HepG2 (cell line): Measurements from ENCODE around the gene COA5. TPM values are rescaled to one million over a fixed set of nuclear protein-coding genes. Genes with fewer than 3 reads are reported as not detected.

Source experiments
- ATAC-seq: fragments of 200-7000 bp; cut with Tn5 transposase; 3 replicates; pipeline ENCODE4 v1.9.1; 2020; ENCODE audit warnings: mild to moderate bottlenecking, moderate library complexity
- BruUV-seq: library from RNA; stranded (reverse); fragments of 400-500 nt; replicated peaks from 2 replicates; lab custom pipeline; 2021; lab: Mats Ljungman, UMichigan
- CTCF ChIA-PET: fragments of 300-600 bp; formaldehyde crosslinking; extraction: SDS; loops from one replicate; lab custom pipeline; 2021; ENCODE audit warnings: low total read pairs, inconsistent platforms, low intra/inter-chr PET ratio; lab: Yijun Ruan, JAX
- POLR2A ChIA-PET: fragments of 350-600 bp; sonication (Branson Sonifier 250); formaldehyde crosslinking; loops from one replicate; lab custom pipeline; 2020; ENCODE audit warnings: antibody characterized with exemption, inconsistent platforms; lab: Yijun Ruan, JAX
- DNase-seq: peaks from one replicate; pipeline ENCODE4 v3.0.0-alpha.2; 2015; ENCODE audit warnings: low spot score
- FAIRE-seq: peaks from 3 replicates; lab custom pipeline; 2011; peaks lifted over from hg19 to GRCh38; lab: Jason Lieb, UNC
- H2AFZ ChIP-seq: one replicate; pipeline ENCODE4 v1.6.1; 2011; ENCODE audit warnings: low read length, inconsistent platforms
- H3K27ac ChIP-seq: fragments of 300-600 bp; 3 replicates; pipeline ENCODE4 v1.8.0; 2011; ENCODE audit warnings: mixed run types, mild to moderate bottlenecking, mixed read lengths, low read length, inconsistent platforms; ENCODE audit not compliant: insufficient read depth; ENCODE audit errors: extremely low read length
- H3K27me3 ChIP-seq, 2 experiments: fragments of 200-600 bp in 1 of 2; 2 replicates in 1 of 2; 3 replicates in 1 of 2; pipeline versions ENCODE4 v1.6.0 to v1.8.0; 2011; ENCODE audit warnings: low read length in 2 of 2, mild to moderate bottlenecking in 2 of 2, moderate library complexity in 2 of 2, inconsistent platforms in 1 of 2; ENCODE audit not compliant: insufficient read depth in 2 of 2, control insufficient read depth in 1 of 2
- H3K36me3 ChIP-seq, 2 experiments: fragments of 200-600 bp in 1 of 2; replicated peaks in 1 of 2; 2 replicates in 1 of 2; 3 replicates in 1 of 2; pipeline versions ENCODE4 v1.5.1 to v1.8.0; 2011; ENCODE audit warnings: low read length in 2 of 2, inconsistent platforms in 1 of 2; ENCODE audit not compliant: insufficient read depth in 2 of 2, control insufficient read depth in 1 of 2
- H3K4me1 ChIP-seq: 2 replicates; pipeline ENCODE4 v1.5.1; 2012; ENCODE audit warnings: low read length, inconsistent platforms; ENCODE audit not compliant: insufficient read depth
- H3K4me2 ChIP-seq: 2 replicates; pipeline ENCODE4 v1.6.0; 2011; ENCODE audit warnings: low read depth, low read length, inconsistent platforms
- H3K4me3 ChIP-seq, 3 experiments: fragments of 200-600 bp in 1 of 3; sonication (generic), shearing (Covaris generic) in 1 of 3; replicated peaks in 1 of 3; 2 replicates each; pipeline ENCODE4 v1.5.1; 2011 to 2016; ENCODE audit warnings: low read length in 3 of 3, inconsistent platforms in 2 of 3, low read depth in 2 of 3, mild to moderate bottlenecking in 2 of 3, control low read depth in 1 of 3, mixed read lengths in 1 of 3; ENCODE audit not compliant: insufficient read depth in 1 of 3
- H3K79me2 ChIP-seq: one replicate; pipeline ENCODE4 v1.6.1; 2011; ENCODE audit warnings: low read length, inconsistent platforms; ENCODE audit not compliant: insufficient read depth
- H3K9ac ChIP-seq: 2 replicates; pipeline ENCODE4 v1.6.0; 2011; ENCODE audit warnings: mild to moderate bottlenecking, low read depth, low read length, inconsistent platforms; ENCODE audit not compliant: insufficient read depth
- H3K9me3 ChIP-seq: 2 replicates; pipeline ENCODE4 v1.5.1; 2012; ENCODE audit warnings: mild to moderate bottlenecking, low read length
- H4K20me1 ChIP-seq: 2 replicates; pipeline ENCODE4 v1.6.0; 2011; ENCODE audit warnings: inconsistent platforms, mild to moderate bottlenecking, low read length, moderate library complexity; ENCODE audit not compliant: insufficient read depth
- ATM ChIP-seq: fragments of 450-650 bp; IDR thresholded peaks from 2 replicates; pipeline ENCODE4 v1.7.1; 2017; ENCODE audit warnings: mild to moderate bottlenecking, borderline replicate concordance
- HNRNPH1 ChIP-seq: fragments of 200-400 bp; formaldehyde crosslinking; optimal IDR thresholded peaks from 2 replicates; pipeline ENCODE3; 2017; ENCODE audit warnings: mild to moderate bottlenecking, low read depth, low read length
- MAF1 ChIP-seq: sonication (generic); formaldehyde crosslinking; IDR thresholded peaks from 2 replicates; pipeline ENCODE4 v1.5.0; 2020; ENCODE audit warnings: missing genetic modification reagents, borderline replicate concordance
- NFIB ChIP-seq: sonication (generic); formaldehyde crosslinking; IDR thresholded peaks from 2 replicates; pipeline ENCODE4 v1.9.0; 2021; ENCODE audit warnings: missing genetic modification reagents, mild to moderate bottlenecking, borderline replicate concordance
- NRL ChIP-seq: sonication (generic); formaldehyde crosslinking; IDR thresholded peaks from 2 replicates; pipeline ENCODE4 v1.5.0; 2020; ENCODE audit warnings: missing genetic modification reagents, mild to moderate bottlenecking, moderate library complexity, borderline replicate concordance
- PAF1 ChIP-seq: IDR thresholded peaks from 2 replicates; pipeline ENCODE4 v1.6.1; 2016; ENCODE audit warnings: missing genetic modification reagents, missing compliant biosample characterization
- POLR2AphosphoS5 ChIP-seq: IDR thresholded peaks from 2 replicates; pipeline ENCODE4 v1.6.1; 2012; ENCODE audit warnings: low read depth, low read length
- POLR2G ChIP-seq: fragments of 200-400 bp; formaldehyde crosslinking; IDR thresholded peaks from 2 replicates; pipeline ENCODE4 v1.6.1; 2018; ENCODE audit warnings: mild to moderate bottlenecking, low read depth, low read length, moderate library complexity
- RBM22 ChIP-seq: fragments of 200-400 bp; formaldehyde crosslinking; optimal IDR thresholded peaks from 2 replicates; pipeline ENCODE3; 2017; ENCODE audit warnings: mild to moderate bottlenecking, low read length, moderate library complexity
- SAFB2 ChIP-seq: sonication (generic); formaldehyde crosslinking; IDR thresholded peaks from 2 replicates; pipeline ENCODE4 v1.5.1; 2020; ENCODE audit warnings: missing genetic modification reagents, low read depth, mild to moderate bottlenecking, borderline replicate concordance
- TOPORS ChIP-seq: sonication (generic); formaldehyde crosslinking; IDR thresholded peaks from 2 replicates; pipeline ENCODE4 v1.8.0; 2023; ENCODE audit warnings: mild to moderate bottlenecking, missing genetic modification reagents
- ZBTB8A ChIP-seq: sonication (generic); formaldehyde crosslinking; IDR thresholded peaks from 2 replicates; pipeline ENCODE4 v1.4.0; 2020; ENCODE audit warnings: mild to moderate bottlenecking, low read depth, missing genetic modification reagents, borderline replicate concordance
- ZNF10 ChIP-seq: sonication (generic); formaldehyde crosslinking; IDR thresholded peaks from 2 replicates; pipeline ENCODE4 v1.4.0; 2020; ENCODE audit warnings: mild to moderate bottlenecking, low read depth, missing genetic modification reagents, borderline replicate concordance
- ZNF24 ChIP-seq: fragments of 450-650 bp; IDR thresholded peaks from 2 replicates; pipeline ENCODE4 v1.6.1; 2017; ENCODE audit warnings: antibody characterized with exemption, mild to moderate bottlenecking
- ZNF343 ChIP-seq: sonication (generic); formaldehyde crosslinking; IDR thresholded peaks from 2 replicates; pipeline ENCODE4 v1.4.0; 2020; ENCODE audit warnings: mild to moderate bottlenecking, missing genetic modification reagents
- ZNF441 ChIP-seq: sonication (generic); formaldehyde crosslinking; IDR thresholded peaks from 2 replicates; pipeline ENCODE4 v1.7.0; 2021; ENCODE audit warnings: missing genetic modification reagents, borderline replicate concordance
- ZNF549 ChIP-seq: sonication (generic); formaldehyde crosslinking; IDR thresholded peaks from 2 replicates; pipeline ENCODE4 v1.5.0; 2020; ENCODE audit warnings: missing genetic modification reagents
- ZNF574 ChIP-seq: sonication (generic); formaldehyde crosslinking; IDR thresholded peaks from 2 replicates; pipeline ENCODE4 v1.4.0; 2020; ENCODE audit warnings: missing genetic modification reagents
- ZNF577 ChIP-seq: sonication (generic); formaldehyde crosslinking; IDR thresholded peaks from 2 replicates; pipeline ENCODE4 v1.4.0; 2020; ENCODE audit warnings: mild to moderate bottlenecking, low read depth, missing genetic modification reagents, borderline replicate concordance
- ZNF615 ChIP-seq: sonication (generic); formaldehyde crosslinking; IDR thresholded peaks from 2 replicates; pipeline ENCODE4 v1.5.0; 2020; ENCODE audit warnings: mild to moderate bottlenecking, missing genetic modification reagents, borderline replicate concordance
- ZNF703 ChIP-seq: sonication (generic); formaldehyde crosslinking; IDR thresholded peaks from 2 replicates; pipeline ENCODE4 v1.5.1; 2020; ENCODE audit warnings: missing genetic modification reagents, mild to moderate bottlenecking, moderate library complexity, borderline replicate concordance
- WGBS: methylation state at CpG from one replicate; pipeline ENCODE4 v1.1.6; 2017; ENCODE audit warnings: low lambda C conversion rate; 5-methylcytosine and 5-hydroxymethylcytosine counted together
- in situ Hi-C: cut with HindIII; loops from 2 replicates; pipeline ENCODE4 v1.10.0; 2017; ENCODE audit warnings: low pct_unique_long_range_greater_than_20kb; ENCODE audit not compliant: extremely low pct_ligation_motif_present
- intact Hi-C: fragments of 100-400 bp; cut with micrococcal nuclease; formaldehyde crosslinking; loops from one replicate; pipeline ENCODE4 v1.10.0; 2022; ENCODE audit not compliant: unreplicated experiment
- polyA plus RNA-seq, 8 experiments: library from polyadenylated mRNA; depleted of rRNA in 3 of 8; stranded (reverse) in 7 of 8; unstranded in 1 of 8; fragments of >200 nt; fragmentation: Illumina TruSeq in 4 of 8; extraction: Trizol in 4 of 8; gene quantifications; 2 replicates each; pipeline versions ENCODE4 v1.2.1 to v1.2.3, GENCODE V29; 2011 to 2016; ENCODE audit warnings: low read depth in 4 of 8, missing spikeins in 1 of 8, mixed read lengths in 1 of 8; ENCODE audit not compliant: insufficient read depth in 1 of 8
- total RNA-seq, 5 experiments: library from RNA; depleted of rRNA; stranded (reverse); fragments of >200 nt; fragmentation: Illumina TruSeq; extraction: Trizol; gene quantifications; 2 replicates each; pipeline ENCODE4 v1.2.3, GENCODE V29; 2016; ENCODE audit warnings: low read depth in 1 of 5
- TF ChIP-seq, protein P1 (sequence below): sonication (generic); formaldehyde crosslinking; IDR thresholded peaks from 2 replicates; pipeline ENCODE4 v1.8.1; 2022; ENCODE audit warnings: low read depth, mild to moderate bottlenecking, missing genetic modification reagents

COA5 gene
- total and polyA plus RNA-seq, 2 of the 13 experiments (the other 11 are each of a cell fraction or from before 2014, with no cell fraction given) = 43.6 to 64.5 TPM

GRCh38 chr2:98615481-98615880, 7.2 kb upstream of the COA5 start:
- no peak for DNase-seq
- POLR2A ChIA-PET = no interaction called here
- 94% methylated on average over 5 of the region's 5 CpGs for WGBS
- TF ChIP-seq NRL (CRISPR knock-in tag) (no peak), ZNF343 (CRISPR knock-in tag) (no peak), POLR2AphosphoS5 (0 out of 2 replicates have a peak, but pooled peaks have one; percentile 16), POLR2G (0 out of 2 replicates have a peak, but pooled peaks have one; percentile 43), NFIB (CRISPR knock-in tag) (no peak), MAF1 (CRISPR knock-in tag) (no peak), SAFB2 (no peak), ZNF441 (CRISPR knock-in tag) (no peak), TOPORS (CRISPR knock-in tag) (no peak), ATM (no peak), ZBTB8A (CRISPR knock-in tag) (no peak), ZNF615 (no peak), RBM22 (peak; percentile 64), PAF1 (CRISPR knock-in tag) (peak; percentile 28; the same call in 1 of the 2 replicates), ZNF24 (no peak), ZNF577 (no peak), ZNF549 (no peak), HNRNPH1 (no peak), ZNF574 (CRISPR knock-in tag) (no peak), ZNF10 (CRISPR knock-in tag) (no peak), ZNF703 (no peak)
- TF ChIP-seq, protein P1, sequence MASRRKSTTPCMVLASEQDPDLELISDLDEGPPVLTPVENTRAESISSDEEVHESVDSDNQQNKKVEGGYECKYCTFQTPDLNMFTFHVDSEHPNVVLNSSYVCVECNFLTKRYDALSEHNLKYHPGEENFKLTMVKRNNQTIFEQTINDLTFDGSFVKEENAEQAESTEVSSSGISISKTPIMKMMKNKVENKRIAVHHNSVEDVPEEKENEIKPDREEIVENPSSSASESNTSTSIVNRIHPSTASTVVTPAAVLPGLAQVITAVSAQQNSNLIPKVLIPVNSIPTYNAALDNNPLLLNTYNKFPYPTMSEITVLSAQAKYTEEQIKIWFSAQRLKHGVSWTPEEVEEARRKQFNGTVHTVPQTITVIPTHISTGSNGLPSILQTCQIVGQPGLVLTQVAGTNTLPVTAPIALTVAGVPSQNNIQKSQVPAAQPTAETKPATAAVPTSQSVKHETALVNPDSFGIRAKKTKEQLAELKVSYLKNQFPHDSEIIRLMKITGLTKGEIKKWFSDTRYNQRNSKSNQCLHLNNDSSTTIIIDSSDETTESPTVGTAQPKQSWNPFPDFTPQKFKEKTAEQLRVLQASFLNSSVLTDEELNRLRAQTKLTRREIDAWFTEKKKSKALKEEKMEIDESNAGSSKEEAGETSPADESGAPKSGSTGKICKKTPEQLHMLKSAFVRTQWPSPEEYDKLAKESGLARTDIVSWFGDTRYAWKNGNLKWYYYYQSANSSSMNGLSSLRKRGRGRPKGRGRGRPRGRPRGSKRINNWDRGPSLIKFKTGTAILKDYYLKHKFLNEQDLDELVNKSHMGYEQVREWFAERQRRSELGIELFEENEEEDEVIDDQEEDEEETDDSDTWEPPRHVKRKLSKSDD (CRISPR knock-in tag) = no peak

More at GRCh38 chr2:98615481-98615880, 7.2 kb upstream of the COA5 start:
- H2AFZ ChIP-seq = no peak overlapping the region
- ATAC-seq (peak; percentile 71), FAIRE-seq (peak; percentile 12)
- H3K36me3 ChIP-seq = peaks cover 18 to 60% of the 10 kb centered on the region in 2 experiments
- H3K4me3 ChIP-seq = no peak overlapping the region
- no TSS peak for BruUV-seq
- H3K4me2 ChIP-seq = no peak overlapping the region
- H3K9ac ChIP-seq = no peak overlapping the region
- H3K9me3 ChIP-seq = no peaks in the 10 kb centered on the region
- intact Hi-C loops (no loop called here), in situ Hi-C loops (no loop called here)
- CTCF ChIA-PET = no interaction called here
- H3K27me3 ChIP-seq = no peaks in the 10 kb centered on the region
- no peak overlapping the region for H3K27ac ChIP-seq
- H4K20me1 ChIP-seq = no peaks in the 10 kb centered on the region; the same call in 1 of the 2 replicates
- peaks cover 9% of the 10 kb centered on the region for H3K79me2 ChIP-seq
- H3K4me1 ChIP-seq = peaks cover 11% of the 10 kb centered on the region
